Measurements from ENCODE around the gene CAPRIN2.

The CAPRIN2 gene

DNA sequence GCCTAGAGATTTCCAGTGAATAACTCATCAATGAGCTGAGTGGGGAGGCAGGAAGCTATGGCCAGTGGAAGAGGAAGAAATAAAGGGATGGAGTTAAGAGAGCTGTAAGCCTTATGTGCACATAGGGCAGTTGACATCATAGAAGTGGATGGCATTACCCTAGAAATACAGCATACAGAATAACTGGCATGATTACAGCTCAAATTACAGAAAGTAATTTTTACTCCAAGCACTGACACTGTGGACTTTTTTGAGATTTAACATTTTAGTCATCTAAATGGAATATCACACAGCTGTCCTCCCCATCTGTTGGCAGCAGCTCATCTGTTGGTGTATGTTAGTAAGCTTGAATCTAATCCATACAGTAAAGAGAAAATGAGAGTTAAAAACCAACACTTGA is 53.7 kb downstream of the CAPRIN2 start:
- no peak for DNase-seq (ENCODE audit: low read depth in 2 of 2)

DNA sequence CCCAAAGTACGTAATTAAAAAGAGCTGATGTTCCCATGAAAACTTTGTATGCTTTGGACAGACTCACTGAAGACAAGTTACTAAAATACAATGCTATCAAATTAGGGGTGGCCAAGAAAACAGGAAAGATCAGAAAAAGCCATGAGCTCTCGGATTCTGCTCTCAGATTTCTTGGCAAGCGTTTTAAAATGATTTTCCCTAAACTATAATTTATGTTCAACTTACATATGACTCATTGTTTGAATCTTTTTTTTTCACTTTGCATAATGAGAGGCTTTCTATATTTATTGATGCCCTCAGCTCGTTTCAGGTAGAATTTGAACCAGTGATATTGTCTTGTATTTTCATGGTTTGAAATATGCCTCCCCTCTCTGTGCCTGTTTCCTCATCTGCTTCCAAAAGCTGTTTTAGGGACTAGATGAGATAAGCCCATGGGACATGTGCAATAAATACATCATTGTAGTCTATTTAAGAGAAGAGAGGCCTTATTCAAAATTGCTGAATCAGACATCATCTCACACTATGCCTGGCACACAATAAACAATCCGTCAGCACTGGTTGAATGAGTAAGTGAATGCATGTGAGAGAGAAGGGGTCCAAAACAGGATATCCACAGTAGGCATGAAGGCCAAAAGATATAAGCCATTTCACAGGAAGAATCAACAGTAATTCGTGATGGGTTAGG is 54.4 kb downstream of the CAPRIN2 start:
- no peak for DNase-seq (ENCODE audit: low read depth in 2 of 2)

DNA sequence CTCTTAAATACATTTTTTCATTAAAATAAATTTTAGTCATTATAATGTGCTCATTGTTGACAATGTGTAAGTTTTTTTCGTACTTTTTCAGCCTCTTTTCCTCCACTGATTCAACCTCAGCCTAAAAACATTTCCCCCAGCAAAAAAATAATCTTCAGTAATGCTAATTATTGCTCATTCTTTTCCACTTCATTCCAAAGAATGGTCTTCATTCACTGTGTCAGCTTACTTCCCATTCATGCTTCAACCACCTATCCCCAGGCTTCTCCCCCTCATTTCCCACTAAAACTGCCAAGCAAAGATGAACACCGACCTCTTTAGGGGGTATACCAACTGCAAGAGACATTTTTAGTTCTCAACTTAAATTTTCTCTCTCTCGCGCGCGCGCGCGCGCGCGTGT is 56.4 kb downstream of the CAPRIN2 start:
- DNase-seq (ENCODE audit: low read depth in 2 of 2) = no peak

DNA sequence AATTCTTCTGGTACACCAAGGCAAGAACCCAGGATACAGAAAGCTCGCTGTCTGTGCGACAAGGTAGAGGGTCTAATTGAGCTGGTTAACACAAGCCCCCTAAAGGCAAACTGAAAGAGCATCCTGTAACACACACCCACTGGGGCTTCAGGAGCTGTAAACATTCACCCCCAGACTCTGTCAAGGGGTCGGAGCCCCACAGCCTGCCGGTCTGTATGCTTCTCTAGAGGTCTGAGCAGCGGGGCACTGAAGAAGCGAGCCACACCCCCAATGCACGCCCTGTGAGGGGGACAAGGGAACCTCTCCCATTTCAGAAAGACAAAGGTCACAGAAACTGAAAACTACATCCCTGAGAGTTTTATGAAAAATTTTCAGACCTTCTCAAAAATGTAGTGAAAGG is 57.8 kb downstream of the CAPRIN2 start:
- no peak for DNase-seq (ENCODE audit: low read depth in 2 of 2)

DNA sequence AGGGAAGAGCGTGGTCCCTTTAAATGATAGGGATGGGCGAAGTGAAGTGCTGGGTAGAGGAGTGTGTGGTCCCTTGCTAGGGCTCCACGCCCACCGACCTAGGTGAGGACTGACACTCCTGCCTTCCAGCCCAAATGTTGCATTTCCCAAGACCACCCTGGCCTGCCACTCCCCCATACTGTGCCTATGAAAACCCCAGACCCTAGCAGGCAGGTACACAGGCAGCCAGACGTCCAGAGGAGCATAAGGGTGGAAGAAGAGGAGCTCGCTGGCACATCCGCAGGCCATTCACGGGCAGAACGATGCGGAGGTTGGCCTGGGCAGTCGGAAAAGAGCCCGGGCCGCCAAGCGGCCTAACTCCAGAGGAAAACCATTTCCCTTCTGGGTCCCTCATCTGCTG is 58.3 kb downstream of the CAPRIN2 start:
- DNase-seq (ENCODE audit: low read depth in 2 of 2) = no peak

DNA sequence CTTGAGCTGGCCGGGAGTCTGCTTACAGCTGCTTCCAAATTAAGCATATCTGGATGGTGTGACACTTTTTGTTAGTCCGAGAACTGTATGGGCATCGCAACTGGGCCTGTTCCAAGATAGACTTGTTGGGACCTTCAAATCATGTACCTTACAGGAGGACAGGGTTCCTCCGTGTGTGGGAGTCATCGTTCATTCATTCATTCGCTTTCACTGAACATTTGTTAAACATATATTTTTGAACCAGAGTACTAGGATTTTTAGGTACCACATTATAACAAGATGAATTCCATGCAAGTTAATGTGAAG is 58.7 kb downstream of the CAPRIN2 start:
- no peak for DNase-seq (ENCODE audit: low read depth in 2 of 2)

DNA sequence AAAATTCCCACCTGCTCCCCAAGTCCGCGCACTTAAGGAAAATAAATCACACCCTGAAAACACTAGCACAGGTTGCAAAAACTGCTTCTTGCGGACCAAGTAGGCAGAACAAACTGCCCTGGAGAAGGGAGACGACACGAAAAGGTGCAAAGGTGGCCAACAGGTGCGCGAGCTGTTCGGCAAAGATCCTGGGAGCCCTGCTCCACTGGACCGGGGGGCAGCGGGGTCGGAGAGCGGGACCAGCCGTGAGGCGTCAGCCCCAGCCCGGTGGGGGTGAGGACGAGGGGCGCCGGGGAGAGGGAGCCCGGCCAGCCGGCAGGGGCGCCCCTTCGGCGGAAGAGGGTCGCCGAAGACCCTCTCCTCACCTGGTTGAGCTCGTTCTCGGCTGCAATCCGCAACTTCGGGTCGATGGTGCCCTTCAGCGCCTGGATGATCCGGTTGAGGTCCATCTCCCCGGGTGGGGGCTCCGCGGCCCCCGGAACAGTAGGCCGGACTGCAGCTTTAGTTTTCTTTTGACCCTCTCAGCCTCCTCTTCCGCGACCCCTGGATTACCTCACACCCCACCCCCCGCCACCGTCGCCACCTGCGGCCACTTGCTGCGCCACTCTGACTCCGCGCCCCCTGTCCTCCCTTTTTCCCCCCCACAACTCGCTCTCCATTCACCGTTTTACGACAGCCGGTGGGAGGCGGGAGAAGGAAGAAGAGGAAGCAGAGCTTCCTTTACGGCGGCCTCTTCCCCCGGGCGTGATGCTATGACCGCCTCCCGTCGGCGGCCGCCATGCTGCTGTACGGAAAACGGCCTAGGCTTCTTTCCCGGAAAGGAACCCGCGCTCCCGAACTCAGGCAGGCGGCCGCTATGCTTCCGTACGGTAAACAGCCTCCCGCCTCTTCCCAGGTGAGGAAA is 59.3 kb downstream of the CAPRIN2 start, which contains the start of gene IPO8:
Gene IPO8, minus strand, starts transcription at position 671 of the 904 bp plus-strand sequence. Its CDS starts 222 bp downstream, at position 449.
- peak; percentile 78 to 79 for DNase-seq (ENCODE audit: low read depth in 2 of 2)

DNA sequence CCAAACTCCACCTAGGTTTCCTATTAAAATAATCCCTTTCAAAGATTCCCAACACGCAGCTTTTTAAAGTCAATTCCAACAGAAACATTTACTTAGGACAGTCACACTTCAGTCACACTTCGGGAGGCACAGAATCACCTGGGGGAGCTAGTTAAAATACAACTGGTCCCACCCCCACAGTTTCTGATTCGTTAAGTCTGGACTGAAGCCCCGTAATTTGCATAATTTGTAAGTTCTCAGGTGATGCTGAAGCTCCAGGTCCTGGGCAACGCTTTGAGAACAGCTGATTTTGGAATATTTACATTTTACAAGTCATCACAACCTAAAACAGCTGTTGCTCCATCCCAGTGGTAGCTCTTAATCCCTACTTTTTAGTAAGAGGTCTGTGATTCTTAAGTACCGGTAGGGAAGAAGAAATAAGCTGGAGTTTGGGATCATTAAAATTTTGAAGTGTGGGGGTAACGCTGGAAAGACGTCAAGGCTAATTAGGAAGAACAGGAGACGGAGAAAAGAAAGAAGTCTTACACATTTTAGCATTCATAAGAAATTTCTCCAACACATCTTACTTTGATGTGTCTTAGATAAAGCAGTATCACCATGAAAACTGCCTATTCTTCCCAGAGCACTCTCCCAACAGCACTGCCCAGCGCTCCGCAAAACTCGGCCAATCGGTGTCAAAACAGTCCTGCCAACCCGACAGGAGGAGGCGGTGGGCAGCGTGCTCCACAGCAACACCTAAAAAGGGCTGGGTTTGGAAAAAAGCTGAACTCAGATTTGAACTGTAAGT is 60.1 kb downstream of the CAPRIN2 start:
- DNase-seq (ENCODE audit: low read depth in 2 of 2) = no peak

DNA sequence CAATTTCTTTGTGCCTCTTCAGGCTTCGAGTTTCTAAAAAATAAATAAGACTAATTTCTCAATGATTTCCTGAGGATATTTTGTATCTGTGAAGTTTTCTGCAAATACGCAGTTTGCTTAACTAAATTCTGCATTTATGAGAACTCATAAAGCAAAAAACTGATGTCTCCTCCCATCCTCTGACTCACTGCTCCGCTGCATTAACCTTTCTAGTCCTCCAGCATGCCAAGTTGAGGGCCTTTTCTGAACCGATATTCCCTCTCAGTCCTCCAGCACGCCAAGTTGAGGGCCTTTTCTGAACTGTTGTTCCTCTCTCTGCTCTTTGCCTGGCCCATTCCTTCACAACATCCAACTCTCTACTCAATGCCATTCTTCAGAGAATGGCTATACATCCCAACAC is 62.3 kb downstream of the CAPRIN2 start:
- DNase-seq (ENCODE audit: low read depth in 2 of 2) = no peak

DNA sequence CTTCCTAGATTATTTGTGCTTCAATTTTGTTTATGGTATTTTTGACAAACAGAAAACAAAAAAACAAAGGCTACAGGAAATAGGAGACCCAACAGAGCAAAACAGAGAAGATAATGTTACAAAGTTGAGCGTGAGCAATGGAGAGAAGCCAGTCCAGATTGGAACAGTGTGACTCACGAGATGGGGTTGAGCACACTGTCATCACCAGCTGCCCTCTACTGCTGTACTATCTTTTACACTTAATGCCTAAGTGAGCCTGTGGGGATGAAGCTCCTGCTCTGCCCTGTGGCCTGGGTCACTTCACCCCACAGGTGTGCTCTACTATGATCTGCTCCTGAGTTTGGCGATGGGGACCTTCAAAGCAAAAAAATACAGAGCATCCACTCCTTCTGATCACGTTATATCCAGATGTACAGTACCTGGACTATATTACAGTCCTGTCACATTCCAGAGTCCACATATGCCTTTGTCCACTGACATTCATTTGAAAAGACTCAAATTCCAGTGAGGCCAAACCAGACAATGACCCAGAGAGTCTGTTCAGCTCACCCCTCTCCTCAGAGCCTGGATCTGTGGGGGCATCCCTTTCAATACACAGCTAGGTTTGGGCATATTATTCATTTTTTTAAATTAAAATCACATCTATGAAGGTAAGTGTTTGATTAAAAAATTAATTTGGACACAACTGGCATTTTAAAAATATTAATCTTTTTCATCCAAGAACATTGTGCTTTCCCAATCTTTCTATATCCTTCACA is 63.5 kb downstream of the CAPRIN2 start:
- no peak for DNase-seq (ENCODE audit: low read depth in 2 of 2)

DNA sequence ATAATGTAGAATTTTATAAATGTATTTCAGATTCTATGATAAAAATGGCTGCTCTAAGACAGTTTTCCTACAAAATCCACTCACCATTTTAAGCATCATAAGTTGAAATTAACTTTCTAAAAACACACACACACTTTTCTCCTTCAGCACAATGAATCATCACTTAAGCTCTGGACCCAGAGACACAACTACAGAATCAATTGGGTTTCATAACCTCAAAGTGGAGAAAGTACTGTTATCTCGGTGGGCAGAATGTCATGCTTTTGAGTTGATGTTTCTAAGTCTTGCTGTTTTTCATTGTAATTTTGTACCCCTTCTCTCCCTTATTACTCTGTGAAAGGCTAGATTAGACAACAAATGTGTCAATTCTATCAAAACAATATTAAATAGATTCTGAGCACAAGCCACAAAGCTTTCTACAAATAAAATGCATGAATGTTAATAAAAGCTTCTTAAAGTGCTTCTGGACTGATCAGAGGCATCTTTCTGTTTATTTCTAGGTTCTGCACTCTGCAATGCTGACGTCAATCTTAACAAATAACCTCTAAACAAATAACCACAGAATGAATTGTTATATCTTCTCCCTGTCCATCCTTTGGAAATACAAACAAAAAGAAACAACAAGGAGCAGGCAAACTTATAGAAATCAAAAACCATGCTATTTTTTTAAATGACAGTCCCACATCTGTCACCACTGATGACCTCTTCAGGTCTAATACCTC is 67.3 kb downstream of the CAPRIN2 start:
- no peak for DNase-seq (ENCODE audit: low read depth in 2 of 2)

DNA sequence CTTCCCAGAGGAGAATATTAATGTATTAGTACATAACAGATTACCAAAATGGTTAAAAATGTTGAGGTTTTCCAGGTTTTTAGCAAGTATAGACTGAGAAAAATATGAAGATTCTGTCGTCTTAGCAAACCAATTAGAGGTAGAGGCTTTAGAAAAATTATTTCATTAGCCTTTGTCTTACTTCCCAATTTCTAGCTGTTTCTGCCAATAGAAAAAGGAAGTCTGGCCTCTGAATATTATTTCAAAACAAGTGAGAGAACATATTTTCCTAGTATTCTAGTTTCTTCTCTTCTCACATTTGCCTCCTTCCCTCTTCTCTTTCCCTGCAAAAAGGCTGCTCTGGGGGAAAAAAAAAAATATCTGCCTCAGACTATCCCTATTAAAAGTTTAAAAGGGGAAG is 75.5 kb downstream of the CAPRIN2 start:
- DNase-seq (ENCODE audit: low read depth in 2 of 2) = no peak

DNA sequence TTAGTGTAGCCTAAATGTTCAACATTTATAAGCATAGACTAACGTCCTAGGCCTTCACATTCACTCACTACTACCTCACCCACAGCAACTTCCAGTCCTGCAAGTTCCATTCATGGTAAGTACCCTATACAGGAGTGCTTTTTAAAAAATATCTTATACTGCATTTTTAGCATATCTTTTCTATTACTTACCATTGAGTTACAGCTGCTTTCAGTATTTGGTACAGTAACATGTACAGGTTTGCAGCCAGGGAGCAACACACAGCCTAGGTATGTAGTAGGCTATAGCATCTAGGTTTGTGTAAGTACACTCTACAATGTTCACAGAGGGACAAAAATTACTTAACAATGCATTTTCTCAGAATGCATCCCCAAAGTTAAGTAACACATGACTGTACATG is 76.5 kb downstream of the CAPRIN2 start:
- no peak for DNase-seq (ENCODE audit: low read depth in 2 of 2)

DNA sequence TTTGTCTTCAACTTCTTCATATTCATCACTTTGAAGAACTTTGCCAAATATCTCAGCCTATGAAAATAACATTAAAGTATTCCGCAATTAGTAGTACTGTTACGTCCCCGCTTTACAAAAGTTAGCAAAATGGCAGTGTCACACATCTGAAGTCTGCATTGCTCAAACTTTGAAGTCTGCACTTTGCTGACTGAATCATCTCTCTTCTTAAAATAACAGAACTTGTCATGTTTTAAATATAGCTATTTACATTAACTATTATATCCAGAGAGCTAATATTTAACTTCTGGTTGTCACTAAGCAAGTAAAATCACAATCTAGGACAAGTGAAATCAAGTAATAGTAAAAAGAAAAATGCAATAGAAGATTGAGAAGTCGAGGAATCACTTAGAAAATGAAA is 93.5 kb downstream of the CAPRIN2 start:
- DNase-seq (ENCODE audit: low read depth in 2 of 2) = no peak

Measured in activated CD4-positive, alpha-beta T cell treated with anti-CD3 and anti-CD28 coated beads for 24 hours (primary cell).